OCI-LY3 (cell line): ENCODE measurements around the gene ESYT1.

Experiments
- H2AFZ ChIP-seq: fragments of 200-600, 300-600 bp; shearing (Covaris generic); 2 replicates; pipeline ENCODE4 v1.6.0; 2014; ENCODE audit warnings: antibody characterized with exemption, low read depth, low read length
- H3K27ac ChIP-seq: fragments of 200-600, 300-600 bp; sonication (generic); 2 replicates; pipeline ENCODE4 v1.5.1; 2014; ENCODE audit warnings: mild to moderate bottlenecking, low read length, moderate library complexity, mixed read lengths
- H3K27me3 ChIP-seq: fragments of 200-600, 300-600 bp; sonication (generic); 2 replicates; pipeline ENCODE4 v1.6.1; 2014; ENCODE audit warnings: low read depth, low read length, mixed read lengths
- H3K36me3 ChIP-seq: fragments of 200-600, 300-600 bp; sonication (generic); replicated peaks from 2 replicates; pipeline ENCODE3; 2014; ENCODE audit warnings: low read depth, low read length, mixed read lengths
- H3K4me1 ChIP-seq: fragments of 300-600, 200-600 bp; sonication (generic); 2 replicates; pipeline ENCODE4 v1.6.1; 2014; ENCODE audit warnings: low read length, mixed read lengths
- H3K4me2 ChIP-seq: fragments of 200-600, 300-600 bp; sonication (generic); 2 replicates; pipeline ENCODE4 v1.6.1; 2014; ENCODE audit warnings: low read length, mixed read lengths
- H3K4me3 ChIP-seq: fragments of 300-600, 200-600 bp; sonication (generic); 2 replicates; pipeline ENCODE4 v1.5.1; 2014; ENCODE audit warnings: antibody characterized with exemption, mild to moderate bottlenecking, low read length, moderate library complexity
- H3K79me2 ChIP-seq: fragments of 300-600, 200-600 bp; shearing (Covaris generic); 2 replicates; pipeline ENCODE4 v1.6.1; 2014; ENCODE audit warnings: mild to moderate bottlenecking, low read length, mixed read lengths
- H3K9ac ChIP-seq: fragments of 300-600, 200-600 bp; shearing (Covaris generic); 2 replicates; pipeline ENCODE4 v1.6.0; 2014; ENCODE audit warnings: mild to moderate bottlenecking, low read length, moderate library complexity
- H3K9me3 ChIP-seq: fragments of 200-600, 300-600 bp; shearing (Covaris generic); 2 replicates; pipeline ENCODE4 v1.6.1; 2014; ENCODE audit warnings: low read length, mixed read lengths; ENCODE audit not compliant: insufficient read depth
- H4K20me1 ChIP-seq: fragments of 200-600, 300-600 bp; sonication (generic); 2 replicates; pipeline ENCODE4 v1.6.1; 2016; ENCODE audit warnings: low read length, mixed read lengths; ENCODE audit not compliant: insufficient read depth
- CTCF ChIP-seq: fragments of 200-600, 300-600 bp; sonication (generic); IDR thresholded peaks from 2 replicates; pipeline ENCODE4 v1.5.1; 2014; ENCODE audit warnings: antibody characterized with exemption, low read length, low read depth
- EZH2phosphoT487 ChIP-seq: fragments of 200-600 bp; shearing (Covaris generic); IDR thresholded peaks from 2 replicates; pipeline ENCODE4 v1.6.1; 2018; ENCODE audit warnings: antibody characterized with exemption, mixed run types, low read depth

ESYT1 gene

DNA sequence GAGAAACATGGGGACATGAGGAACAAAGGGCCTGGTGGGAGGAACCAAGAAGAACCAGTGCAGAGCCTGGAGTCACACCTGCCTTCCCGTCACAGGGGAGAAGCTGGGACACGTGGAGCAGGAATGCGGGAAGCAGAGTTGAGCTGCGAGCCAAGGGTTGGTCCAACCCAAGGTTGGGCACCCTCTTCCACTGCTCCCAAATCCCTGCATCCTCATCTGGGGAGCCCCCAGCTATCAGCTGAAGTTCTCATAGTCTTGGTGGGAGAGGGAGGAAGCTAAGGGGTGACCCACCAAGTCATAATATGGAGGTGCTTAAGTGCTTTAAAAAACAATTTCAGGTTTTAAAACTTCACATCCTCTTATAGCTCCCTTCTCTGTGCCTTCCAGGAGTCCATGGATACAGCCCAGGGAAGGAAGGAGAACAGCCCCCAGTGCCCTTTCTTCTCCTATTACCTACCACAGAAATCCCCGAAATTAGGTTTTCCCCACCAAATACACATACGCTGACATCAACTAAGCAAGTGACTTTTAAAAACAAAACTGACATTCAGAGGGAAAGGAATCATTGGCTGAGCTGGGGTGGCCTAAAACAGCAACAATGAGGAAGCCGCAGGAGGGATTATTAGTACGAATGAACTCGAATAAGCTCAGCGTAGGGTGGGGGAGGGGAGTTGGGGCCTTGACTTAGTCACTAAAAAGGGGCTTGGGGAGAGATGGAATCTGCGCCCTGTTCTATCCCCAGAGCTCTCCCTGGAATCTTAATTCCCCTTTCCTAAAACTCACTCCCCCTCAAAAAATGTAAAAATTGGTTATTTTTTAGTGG lies 34.6 kb downstream of the ESYT1 start:
- Histone ChIP-seq H3K4me1 (peaks cover 15% of the 10 kb centered on the region), H3K9ac (no peak overlapping the region), H3K79me2 (peaks cover 29% of the 10 kb centered on the region), H2AFZ (no peak overlapping the region), H3K36me3 (peaks cover 68% of the 10 kb centered on the region), H3K27ac (no peak overlapping the region), H3K27me3 (no peaks in the 10 kb centered on the region), H3K9me3 (no peaks in the 10 kb centered on the region), H4K20me1 (peaks cover 24% of the 10 kb centered on the region), H3K4me2 (no peak overlapping the region), H3K4me3 (no peak overlapping the region)
- TF ChIP-seq EZH2phosphoT487, result no peak
- TF ChIP-seq CTCF, result no peak

GRCh38 chr12:56163533-56164344 lies 35.7 kb downstream of the ESYT1 start:
- no peak overlapping the region for H2AFZ ChIP-seq
- peaks cover 68% of the 10 kb centered on the region for H3K36me3 ChIP-seq
- H3K9ac ChIP-seq, result no peak overlapping the region
- peaks cover 15% of the 10 kb centered on the region for H3K4me1 ChIP-seq
- H3K4me3 ChIP-seq, result no peak overlapping the region
- H3K27me3 ChIP-seq, result no peaks in the 10 kb centered on the region
- H4K20me1 ChIP-seq, result peaks cover 24% of the 10 kb centered on the region
- TF ChIP-seq EZH2phosphoT487 (no peak), CTCF (no peak)
- peaks cover 23% of the 10 kb centered on the region for H3K79me2 ChIP-seq
- no peaks in the 10 kb centered on the region for H3K9me3 ChIP-seq
- H3K27ac ChIP-seq, result no peak overlapping the region
- H3K4me2 ChIP-seq, result no peak overlapping the region

GRCh38 chr12:56164345-56164729 lies 36.3 kb downstream of the ESYT1 start:
- no peak overlapping the region for H2AFZ ChIP-seq
- H3K9me3 ChIP-seq, result no peaks in the 10 kb centered on the region
- H3K27ac ChIP-seq, result no peak overlapping the region
- no peak overlapping the region for H3K4me3 ChIP-seq
- peaks cover 62% of the 10 kb centered on the region for H3K36me3 ChIP-seq
- TF ChIP-seq CTCF, result no peak
- TF ChIP-seq EZH2phosphoT487, result no peak
- peaks cover 17% of the 10 kb centered on the region for H3K79me2 ChIP-seq
- peaks cover 20% of the 10 kb centered on the region for H4K20me1 ChIP-seq
- H3K9ac ChIP-seq, result no peak overlapping the region
- no peak overlapping the region for H3K4me2 ChIP-seq
- peaks cover 14% of the 10 kb centered on the region for H3K4me1 ChIP-seq
- no peaks in the 10 kb centered on the region for H3K27me3 ChIP-seq

- Histone ChIP-seq H3K4me3 (no peak overlapping the region), H3K36me3 (peaks cover 58% of the 10 kb centered on the region)
Observed at GRCh38 chr12:56165369-56165768, 37.3 kb downstream of the ESYT1 start.

More at GRCh38 chr12:56165369-56165768, 37.3 kb downstream of the ESYT1 start:
- TF ChIP-seq CTCF (no peak), EZH2phosphoT487 (no peak)
- Histone ChIP-seq H3K27ac (no peak overlapping the region), H4K20me1 (peaks cover 10% of the 10 kb centered on the region; the same call in 1 of the 2 replicates), H3K9me3 (no peaks in the 10 kb centered on the region), H3K27me3 (no peaks in the 10 kb centered on the region), H2AFZ (no peak overlapping the region), H3K4me2 (no peak overlapping the region), H3K4me1 (peaks cover 4% of the 10 kb centered on the region; the same call in 1 of the 2 replicates), H3K9ac (no peak overlapping the region), H3K79me2 (peaks cover 7% of the 10 kb centered on the region)
